Measurements from ENCODE around the gene ASGR1. TPM values are rescaled to one million over a fixed set of nuclear protein-coding genes. Genes with fewer than 3 reads are reported as not detected.

Gene ASGR1
- total and polyA plus RNA-seq, 12 donors: 0.32 to 1.2 (median 0.58) TPM; not detected in 2

- no peak for DNase-seq
- Histone ChIP-seq H3K9me3 (no peaks in the 10 kb centered on the region), H3K27me3 (no peaks in the 10 kb centered on the region), H3K4me3 (peak overlapping the region in 1 of 10 donors; percentile 11), H3K4me1 (peaks cover 0 to 24% (median 10%) of the 10 kb centered on the region in 9 donors), H3K36me3 (peaks cover 0 to 16% (median 9%) of the 10 kb centered on the region in 9 donors), H3K27ac (peak overlapping the region in 5 of 10 donors; percentile 6 to 58 (median 35))
- ATAC-seq: peak in 2 of 8 donors; percentile 10 to 15
- WGBS, 2 donors: 68 to 78% methylated on average over 23 to 24 of the region's 24 CpGs
- TF ChIP-seq CTCF (IDR thresholded peaks at IDR 0.05): no peak
- intact Hi-C loops (cut with DNase I): no loop called here
Observed at GRCh38 chr17:7207120-7208001, 28.2 kb upstream of the ASGR1 start.

- H3K27me3 ChIP-seq: no peaks in the 10 kb centered on the region
- no peaks in the 10 kb centered on the region for H3K9me3 ChIP-seq
- peaks cover 0 to 34% (median 13%) of the 10 kb centered on the region in 9 donors for H3K36me3 ChIP-seq
- intact Hi-C loops (cut with DNase I): no loop called here
- DNase-seq (no peak), ATAC-seq (no peak)
- WGBS, 2 donors: 49 to 52% methylated on average over 15 of the region's 15 CpGs
- peak overlapping the region in 9 of 10 donors; percentile 44 to 86 (median 70) for H3K27ac ChIP-seq
- peak overlapping the region; percentile 53 to 72 (median 59) for H3K4me3 ChIP-seq
- peaks cover 0 to 16% (median 5%) of the 10 kb centered on the region in 9 donors for H3K4me1 ChIP-seq
- TF ChIP-seq CTCF (IDR thresholded peaks at IDR 0.05): no peak
Observed at GRCh38 chr17:7205561-7205960, 26.4 kb upstream of the ASGR1 start.

GRCh38 chr17:7204828-7205461 is 25.8 kb upstream of the ASGR1 start:
- Histone ChIP-seq H3K27ac (peak overlapping the region in 9 of 10 donors; percentile 44 to 86 (median 70)), H3K4me3 (peak overlapping the region; percentile 53 to 72 (median 59)), H3K9me3 (no peaks in the 10 kb centered on the region), H3K4me1 (peaks cover 0 to 16% (median 5%) of the 10 kb centered on the region in 9 donors), H3K27me3 (no peaks in the 10 kb centered on the region), H3K36me3 (peaks cover 0 to 39% (median 13%) of the 10 kb centered on the region in 9 donors)
- intact Hi-C loops (cut with DNase I): no loop called here
- DNase-seq (peak; percentile 90), ATAC-seq (peak; percentile 87 to 94 (median 90))
- 0 to 1% methylated on average over 34 of the region's 34 CpGs for WGBS, 2 donors
- TF ChIP-seq CTCF (IDR thresholded peaks at IDR 0.05): no peak

GRCh38 chr17:7204336-7204735 is 25.2 kb upstream of the ASGR1 start:
- peaks cover 0 to 16% (median 5%) of the 10 kb centered on the region in 9 donors for H3K4me1 ChIP-seq
- no peaks in the 10 kb centered on the region for H3K27me3 ChIP-seq
- 79 to 81% methylated on average over 15 of the region's 15 CpGs for WGBS, 2 donors
- peak in 4 of 8 donors; percentile 0 to 18 (median 12) for ATAC-seq
- H3K36me3 ChIP-seq: peaks cover 0 to 41% (median 13%) of the 10 kb centered on the region in 9 donors
- peak overlapping the region in 6 of 10 donors; percentile 57 to 86 (median 76) for H3K27ac ChIP-seq
- H3K9me3 ChIP-seq: no peaks in the 10 kb centered on the region
- no peak for DNase-seq
- intact Hi-C loops (cut with DNase I): no loop called here
- peak overlapping the region in 9 of 10 donors; percentile 53 to 72 (median 60) for H3K4me3 ChIP-seq
- no peak for TF ChIP-seq CTCF (IDR thresholded peaks at IDR 0.05)

Measured in heart right ventricle (tissue), 16 donors.